Muscle layer of colon (tissue), 2 donors: ENCODE results near the gene ATL2.
"Not testable (repeated sequence)": the region's sequence is repeated elsewhere in the genome, so short reads cannot be mapped to it uniquely, and the experiment has no call there.

Source experiments
- H3K27ac ChIP-seq: one replicate; pipeline ENCODE4 v1.7.0; 2013; ENCODE audit warnings: low read depth, mild to moderate bottlenecking, low read length, moderate library complexity
- H3K27me3 ChIP-seq, 2 donors: one replicate each; pipeline ENCODE4 v1.7.0; 2013; ENCODE audit warnings: low read length in 2 of 2, mild to moderate bottlenecking in 2 of 2; ENCODE audit not compliant: insufficient read depth in 2 of 2, control insufficient read depth in 1 of 2
- H3K36me3 ChIP-seq: one replicate; pipeline ENCODE4 v1.7.0; 2013; ENCODE audit warnings: mild to moderate bottlenecking, low read length; ENCODE audit not compliant: insufficient read depth
- H3K4me1 ChIP-seq: one replicate; pipeline ENCODE4 v1.7.0; 2013; ENCODE audit warnings: mild to moderate bottlenecking, low read length; ENCODE audit not compliant: insufficient read depth
- H3K4me3 ChIP-seq, 2 donors: one replicate each; pipeline ENCODE4 v1.7.0; 2013; ENCODE audit warnings: low read length in 2 of 2, low read depth in 1 of 2, mild to moderate bottlenecking in 1 of 2, moderate library complexity in 1 of 2
- H3K9ac ChIP-seq: one replicate; pipeline ENCODE4 v1.7.0; 2013; ENCODE audit warnings: low read length
- H3K9me3 ChIP-seq: one replicate; pipeline ENCODE4 v1.7.0; 2013; ENCODE audit warnings: mild to moderate bottlenecking, low read length
- donor health status: abdominal sarcoma.
- donor health status: Adenocarcinoma of cecum.

Gene ATL2

GRCh38 chr2:38281095-38281742 is 95.9 kb downstream of the ATL2 start:
- H3K9me3 ChIP-seq: no peaks in the 10 kb centered on the region
- no peak overlapping the region for H3K9ac ChIP-seq
- H3K36me3 ChIP-seq: no peaks in the 10 kb centered on the region
- H3K4me1 ChIP-seq: no peaks in the 10 kb centered on the region
- no peak overlapping the region for H3K27ac ChIP-seq
- H3K27me3 ChIP-seq: no peaks in the 10 kb centered on the region
- no peak overlapping the region for H3K4me3 ChIP-seq

GRCh38 chr2:38279201-38279600 is 97.9 kb downstream of the ATL2 start:
- no peak overlapping the region for H3K9ac ChIP-seq
- H3K36me3 ChIP-seq: no peaks in the 10 kb centered on the region
- H3K4me1 ChIP-seq: no peaks in the 10 kb centered on the region
- H3K9me3 ChIP-seq: no peaks in the 10 kb centered on the region
- H3K27me3 ChIP-seq: no peaks in the 10 kb centered on the region
- H3K4me3 ChIP-seq: no peak overlapping the region
- no peak overlapping the region for H3K27ac ChIP-seq

- not testable (repeated sequence) for H3K36me3 ChIP-seq, H3K27ac ChIP-seq, H3K9ac ChIP-seq, H3K27me3 ChIP-seq, H3K9me3 ChIP-seq, H3K4me1 ChIP-seq, H3K4me3 ChIP-seq
Observed at GRCh38 chr2:38278117-38278438, 99.0 kb downstream of the ATL2 start.

- Histone ChIP-seq H3K27ac (no peak overlapping the region), H3K36me3 (no peaks in the 10 kb centered on the region), H3K4me1 (no peaks in the 10 kb centered on the region), H3K4me3 (no peak overlapping the region), H3K27me3 (no peaks in the 10 kb centered on the region), H3K9me3 (no peaks in the 10 kb centered on the region), H3K9ac (no peak overlapping the region)
Observed at GRCh38 chr2:38277245-38278116, 99.6 kb downstream of the ATL2 start.

- Histone ChIP-seq H3K27ac (no peak overlapping the region), H3K27me3 (no peaks in the 10 kb centered on the region), H3K4me1 (no peaks in the 10 kb centered on the region), H3K4me3 (no peak overlapping the region), H3K36me3 (no peaks in the 10 kb centered on the region), H3K9ac (no peak overlapping the region), H3K9me3 (no peaks in the 10 kb centered on the region)
Observed at GRCh38 chr2:38274286-38275276, 102.5 kb downstream of the ATL2 start.

GRCh38 chr2:38271697-38272096 is 105.4 kb downstream of the ATL2 start:
- no peaks in the 10 kb centered on the region for H3K36me3 ChIP-seq
- no peak overlapping the region for H3K27ac ChIP-seq

GRCh38 chr2:38269421-38269820 is 107.7 kb downstream of the ATL2 start:
- Histone ChIP-seq H3K4me3 (no peak overlapping the region), H3K36me3 (no peaks in the 10 kb centered on the region), H3K9me3 (no peaks in the 10 kb centered on the region), H3K4me1 (no peaks in the 10 kb centered on the region), H3K9ac (no peak overlapping the region), H3K27me3 (no peaks in the 10 kb centered on the region), H3K27ac (no peak overlapping the region)

More at GRCh38 chr2:38271697-38272096, 105.4 kb downstream of the ATL2 start:
- Histone ChIP-seq H3K9me3 (no peaks in the 10 kb centered on the region), H3K4me1 (no peaks in the 10 kb centered on the region), H3K4me3 (no peak overlapping the region), H3K9ac (no peak overlapping the region), H3K27me3 (no peaks in the 10 kb centered on the region)

- Histone ChIP-seq H3K36me3 (no peaks in the 10 kb centered on the region), H3K4me1 (no peaks in the 10 kb centered on the region), H3K4me3 (no peak overlapping the region), H3K9me3 (no peaks in the 10 kb centered on the region), H3K9ac (no peak overlapping the region), H3K27me3 (no peaks in the 10 kb centered on the region), H3K27ac (no peak overlapping the region)
Observed at GRCh38 chr2:38268691-38269327, 108.3 kb downstream of the ATL2 start.

- Histone ChIP-seq H3K4me3 (no peak overlapping the region), H3K9ac (no peak overlapping the region), H3K27ac (no peak overlapping the region), H3K27me3 (no peaks in the 10 kb centered on the region), H3K36me3 (no peaks in the 10 kb centered on the region), H3K4me1 (no peaks in the 10 kb centered on the region), H3K9me3 (no peaks in the 10 kb centered on the region)
Observed at GRCh38 chr2:38268001-38268400, 109.1 kb downstream of the ATL2 start.

- Histone ChIP-seq H3K4me1 (no peaks in the 10 kb centered on the region), H3K27me3 (no peaks in the 10 kb centered on the region), H3K4me3 (no peak overlapping the region), H3K36me3 (no peaks in the 10 kb centered on the region), H3K9me3 (no peaks in the 10 kb centered on the region), H3K27ac (no peak overlapping the region), H3K9ac (no peak overlapping the region)
Observed at GRCh38 chr2:38267270-38267925, 109.7 kb downstream of the ATL2 start.
